ENCODE measurements around the gene CHMP3. TPM values are rescaled to one million over a fixed set of nuclear protein-coding genes. Genes with fewer than 3 reads are reported as not detected.
A peak's percentile ranks its signal among the peaks of the same experiment; 100 is the strongest.

CHMP3 gene
- total RNA-seq, 1 donor from 2014 or later, result 149 TPM

- no peak for DNase-seq
- Histone ChIP-seq H3K27me3 (ENCODE audit: low read depth) (no peaks in the 10 kb centered on the region), H3K36me3 (no peaks in the 10 kb centered on the region), H3K4me3 (no peak overlapping the region), H3K9me3 (replicated peaks) (peaks cover 8% of the 10 kb centered on the region), H3K4me1 (no peaks in the 10 kb centered on the region), H3K27ac (replicated peaks) (no peak overlapping the region)
- intact Hi-C loops (cut with micrococcal nuclease), result no loop called here
- TF ChIP-seq CTCF (IDR thresholded peaks at IDR 0.05; ENCODE audit: borderline replicate concordance), result no peak
Observed at GRCh38 chr2:86577817-86578456, 14.7 kb upstream of the CHMP3 start.

GRCh38 chr2:86570059-86570458 lies 6.8 kb upstream of the CHMP3 start:
- no peaks in the 10 kb centered on the region for H3K27me3 ChIP-seq (ENCODE audit: low read depth)
- H3K4me3 ChIP-seq, result no peak overlapping the region
- no peak overlapping the region for H3K27ac ChIP-seq (replicated peaks)
- DNase-seq, result no peak
- intact Hi-C loops (cut with micrococcal nuclease), result no loop called here
- TF ChIP-seq CTCF (IDR thresholded peaks at IDR 0.05; ENCODE audit: borderline replicate concordance), result no peak
- H3K36me3 ChIP-seq, result no peaks in the 10 kb centered on the region
- H3K4me1 ChIP-seq, result peaks cover 8% of the 10 kb centered on the region
- H3K9me3 ChIP-seq (replicated peaks), result no peaks in the 10 kb centered on the region

GRCh38 chr2:86566821-86567190 lies 3.6 kb upstream of the CHMP3 start:
- intact Hi-C loops (cut with micrococcal nuclease), result no loop called here
- Histone ChIP-seq H3K4me1 (peaks cover 27% of the 10 kb centered on the region), H3K27ac (replicated peaks) (peak overlapping the region; percentile 36), H3K36me3 (no peaks in the 10 kb centered on the region), H3K27me3 (ENCODE audit: low read depth) (no peaks in the 10 kb centered on the region), H3K9me3 (replicated peaks) (no peaks in the 10 kb centered on the region), H3K4me3 (no peak overlapping the region)
- DNase-seq, result no peak
- no peak for TF ChIP-seq CTCF (IDR thresholded peaks at IDR 0.05; ENCODE audit: borderline replicate concordance)

- Histone ChIP-seq H3K27ac (replicated peaks) (peak overlapping the region; percentile 36), H3K4me1 (peaks cover 32% of the 10 kb centered on the region), H3K9me3 (replicated peaks) (no peaks in the 10 kb centered on the region), H3K36me3 (no peaks in the 10 kb centered on the region), H3K27me3 (ENCODE audit: low read depth) (no peaks in the 10 kb centered on the region), H3K4me3 (no peak overlapping the region)
- DNase-seq, result no peak
- intact Hi-C loops (cut with micrococcal nuclease), result no loop called here
- no peak for TF ChIP-seq CTCF (IDR thresholded peaks at IDR 0.05; ENCODE audit: borderline replicate concordance)
Observed at GRCh38 chr2:86566158-86566820, 3.0 kb upstream of the CHMP3 start.

GRCh38 chr2:86563650-86564061 lies 413 bp upstream of the CHMP3 start:
- Histone ChIP-seq H3K27ac (replicated peaks) (peak overlapping the region; percentile 99), H3K36me3 (no peaks in the 10 kb centered on the region), H3K4me3 (peak overlapping the region; percentile 81), H3K4me1 (peaks cover 53% of the 10 kb centered on the region), H3K9me3 (replicated peaks) (no peaks in the 10 kb centered on the region), H3K27me3 (ENCODE audit: low read depth) (no peaks in the 10 kb centered on the region)
- intact Hi-C loops (cut with micrococcal nuclease), result no loop called here
- DNase-seq, result no peak
- TF ChIP-seq CTCF (IDR thresholded peaks at IDR 0.05; ENCODE audit: borderline replicate concordance), result no peak
